Ovary (tissue), 9 donors: ENCODE data around the gene SLIT1. TPM values are rescaled to one million over a fixed set of nuclear protein-coding genes. Genes with fewer than 3 reads are reported as not detected.

Experiments used
- DNase-seq, 5 donors: peaks; one replicate each; pipeline ENCODE4 v3.0.0-alpha.2; 2019 to 2020
- H3K27ac ChIP-seq, 2 donors: fragments of 200-600 bp; one replicate each; pipeline versions ENCODE4 v1.5.1 to v1.8.0; 2019 to 2022
- H3K27me3 ChIP-seq: fragments of 200-600 bp; one replicate; pipeline ENCODE4 v1.8.0; 2022
- H3K36me3 ChIP-seq: fragments of 200-600 bp; sonication (generic); one replicate; pipeline ENCODE4 v1.5.1; 2019
- H3K4me1 ChIP-seq: one replicate; pipeline ENCODE4 v1.8.1; 2013; ENCODE audit warnings: mild to moderate bottlenecking, moderate library complexity; ENCODE audit not compliant: insufficient read depth
- H3K4me3 ChIP-seq: fragments of 200-600 bp; sonication (generic); one replicate; pipeline ENCODE4 v1.5.1; 2017
- H3K9me3 ChIP-seq, 2 donors: fragments of 200-600 bp in 1 of 2; sonication (generic) in 1 of 2; one replicate each; pipeline versions ENCODE4 v1.5.1 to v1.8.1; 2013 to 2019; ENCODE audit warnings: mild to moderate bottlenecking in 1 of 2, moderate library complexity in 1 of 2
- CTCF ChIP-seq, 3 donors: fragments of 450-650 bp in 2 of 3; fragments of 200-600 bp in 1 of 3; IDR thresholded peaks; one replicate each; pipeline versions ENCODE4 v1.5.1 to v1.8.0; 2016 to 2022; ENCODE audit warnings: antibody characterized with exemption in 3 of 3, mild to moderate bottlenecking in 1 of 3
- EP300 ChIP-seq: sonication (generic); formaldehyde crosslinking; IDR thresholded peaks from one replicate; pipeline ENCODE4 v1.6.1; 2017; ENCODE audit warnings: antibody characterized with exemption
- POLR2A ChIP-seq: fragments of 450-650 bp; IDR thresholded peaks from one replicate; pipeline ENCODE4 v1.6.1; 2017; ENCODE audit warnings: antibody characterized with exemption, mild to moderate bottlenecking, moderate library complexity
- WGBS, 3 donors: extraction: QIAGEN DNeasy Blood & Tissue Kit in 1 of 3; methylation state at CpG; one replicate each; pipeline versions ENCODE4 v1.1.5 to v1.1.7; 2013 to 2017; 5-methylcytosine and 5-hydroxymethylcytosine counted together
- intact Hi-C, 4 donors: fragments of 100-400 bp; cut with DNase I; formaldehyde crosslinking; loops; one replicate each; pipeline versions ENCODE4 v1.11.0 to v1.15.1; 2022 to 2023
- polyA plus RNA-seq, 2 donors: library from polyadenylated mRNA; stranded (reverse); fragments of 200-250 nt in 1 of 2; fragments of 350-450 nt in 1 of 2; fragmentation: Illumina TruSeq in 1 of 2; extraction: RNeasy Lipid Tissue Mini Kit (QIAGEN cat#74804) in 1 of 2; gene quantifications; one replicate each; pipeline ENCODE4 v1.2.3, GENCODE V29; 2013 to 2014
- total RNA-seq, 7 donors: library from RNA; depleted of rRNA in 2 of 7; stranded (reverse); fragments of >200 nt in 2 of 7; fragmentation: NEBNext Ultra II Directional in 3 of 7; extraction: Animal tissue kit (Norgen Biotek cat#: 25700) in 3 of 7; gene quantifications; one replicate each; pipeline versions ENCODE4 v1.1.0 to v1.2.4, GENCODE V29; 2016 to 2023
- donor health status: DM: no; HTN: no; CAD: no; lungs with moderate emphysema.
- donor health status: DM: no; HTN: no; CAD: no.
- donor health status: Bipolar disorder and iron deficiency.
- donor health status: DM: yes; HTN: yes; CAD: no.
- donor health status: DM: no; HTN: no; CAD: no.
- donor health status: DM: yes; HTN: yes; CAD: no.

SLIT1 gene
- total and polyA plus RNA-seq, 9 donors, result under 0.01 to 0.62 (median 0.25) TPM

GRCh38 chr10:97128039-97128492 is 57.7 kb downstream of the SLIT1 start:
- intact Hi-C loops, result no loop called here
- Histone ChIP-seq H3K4me3 (no peak overlapping the region), H3K4me1 (no peaks in the 10 kb centered on the region), H3K27ac (no peak overlapping the region), H3K36me3 (no peaks in the 10 kb centered on the region), H3K27me3 (no peaks in the 10 kb centered on the region), H3K9me3 (no peaks in the 10 kb centered on the region)
- 63 to 72% (median 67%) methylated on average over 11 of the region's 11 CpGs for WGBS, 3 donors
- DNase-seq, result no peak
- TF ChIP-seq POLR2A, result no peak
- TF ChIP-seq EP300, result no peak
- no peak for TF ChIP-seq CTCF (IDR thresholded peaks at IDR 0.05)

GRCh38 chr10:97127509-97127908 is 58.2 kb downstream of the SLIT1 start:
- Histone ChIP-seq H3K9me3 (no peaks in the 10 kb centered on the region), H3K27ac (no peak overlapping the region), H3K36me3 (no peaks in the 10 kb centered on the region), H3K4me3 (no peak overlapping the region), H3K27me3 (no peaks in the 10 kb centered on the region), H3K4me1 (no peaks in the 10 kb centered on the region)
- WGBS, 3 donors, result 76 to 82% (median 79%) methylated on average over 7 of the region's 7 CpGs
- intact Hi-C loops, result no loop called here
- no peak for TF ChIP-seq CTCF (IDR thresholded peaks at IDR 0.05)
- TF ChIP-seq EP300, result no peak
- TF ChIP-seq POLR2A, result no peak
- no peak for DNase-seq

GRCh38 chr10:97124211-97124610 is 61.5 kb downstream of the SLIT1 start:
- TF ChIP-seq POLR2A, result no peak
- no peak for TF ChIP-seq EP300
- TF ChIP-seq CTCF (IDR thresholded peaks at IDR 0.05), result no peak
- H3K9me3 ChIP-seq, result no peaks in the 10 kb centered on the region
- no peaks in the 10 kb centered on the region for H3K4me1 ChIP-seq
- 37 to 41% (median 40%) methylated on average over 5 of the region's 5 CpGs for WGBS, 3 donors
- no peaks in the 10 kb centered on the region for H3K27me3 ChIP-seq
- intact Hi-C loops, result no loop called here
- no peak overlapping the region for H3K4me3 ChIP-seq
- no peak overlapping the region for H3K27ac ChIP-seq
- H3K36me3 ChIP-seq, result no peaks in the 10 kb centered on the region
- DNase-seq, result no peak

GRCh38 chr10:97123765-97124164 is 62.0 kb downstream of the SLIT1 start:
- H3K4me1 ChIP-seq, result no peaks in the 10 kb centered on the region
- H3K9me3 ChIP-seq, result no peaks in the 10 kb centered on the region
- H3K36me3 ChIP-seq, result no peaks in the 10 kb centered on the region
- intact Hi-C loops, result no loop called here
- no peak overlapping the region for H3K4me3 ChIP-seq
- no peaks in the 10 kb centered on the region for H3K27me3 ChIP-seq
- TF ChIP-seq POLR2A (no peak), CTCF (IDR thresholded peaks at IDR 0.05) (no peak), EP300 (no peak)
- WGBS, 3 donors, result 55 to 61% (median 58%) methylated on average over 5 of the region's 5 CpGs
- no peak overlapping the region for H3K27ac ChIP-seq
- DNase-seq, result no peak
